GM12891 (cell line): ENCODE results near the gene PPP1R12B.

ENCODE experiments used
- POLR2A ChIP-seq: IDR thresholded peaks from 2 replicates; pipeline ENCODE4 v1.6.1; 2011; ENCODE audit warnings: low read depth, low read length, control low read depth
- POLR2AphosphoS5 ChIP-seq: IDR thresholded peaks from 2 replicates; pipeline ENCODE4 v1.6.1; 2011; ENCODE audit warnings: low read depth, low read length, control low read depth
- SPI1 ChIP-seq: IDR thresholded peaks from 2 replicates; pipeline ENCODE4 v1.6.1; 2011; ENCODE audit warnings: low read depth, low read length, control low read depth
- TAF1 ChIP-seq: IDR thresholded peaks from 2 replicates; pipeline ENCODE4 v1.6.1; 2011; ENCODE audit warnings: low read depth, low read length, control low read depth

DNA sequence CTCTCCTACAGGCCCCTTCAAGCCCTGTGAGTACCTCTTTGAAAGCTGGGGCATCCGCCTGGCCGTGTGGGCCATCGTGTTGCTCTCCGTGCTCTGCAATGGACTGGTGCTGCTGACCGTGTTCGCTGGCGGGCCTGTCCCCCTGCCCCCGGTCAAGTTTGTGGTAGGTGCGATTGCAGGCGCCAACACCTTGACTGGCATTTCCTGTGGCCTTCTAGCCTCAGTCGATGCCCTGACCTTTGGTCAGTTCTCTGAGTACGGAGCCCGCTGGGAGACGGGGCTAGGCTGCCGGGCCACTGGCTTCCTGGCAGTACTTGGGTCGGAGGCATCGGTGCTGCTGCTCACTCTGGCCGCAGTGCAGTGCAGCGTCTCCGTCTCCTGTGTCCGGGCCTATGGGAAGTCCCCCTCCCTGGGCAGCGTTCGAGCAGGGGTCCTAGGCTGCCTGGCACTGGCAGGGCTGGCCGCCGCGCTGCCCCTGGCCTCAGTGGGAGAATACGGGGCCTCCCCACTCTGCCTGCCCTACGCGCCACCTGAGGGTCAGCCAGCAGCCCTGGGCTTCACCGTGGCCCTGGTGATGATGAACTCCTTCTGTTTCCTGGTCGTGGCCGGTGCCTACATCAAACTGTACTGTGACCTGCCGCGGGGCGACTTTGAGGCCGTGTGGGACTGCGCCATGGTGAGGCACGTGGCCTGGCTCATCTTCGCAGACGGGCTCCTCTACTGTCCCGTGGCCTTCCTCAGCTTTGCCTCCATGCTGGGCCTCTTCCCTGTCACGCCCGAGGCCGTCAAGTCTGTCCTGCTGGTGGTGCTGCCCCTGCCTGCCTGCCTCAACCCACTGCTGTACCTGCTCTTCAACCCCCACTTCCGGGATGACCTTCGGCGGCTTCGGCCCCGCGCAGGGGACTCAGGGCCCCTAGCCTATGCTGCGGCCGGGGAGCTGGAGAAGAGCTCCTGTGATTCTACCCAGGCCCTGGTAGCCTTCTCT, 30.3 kb upstream of the PPP1R12B start:
- TF ChIP-seq POLR2A = no peak
- no peak for TF ChIP-seq POLR2AphosphoS5
- TF ChIP-seq SPI1 = no peak
- TF ChIP-seq TAF1 = no peak
